ENCODE measurements around the gene ALCAM.

- TF ChIP-seq FOXP2 (optimal IDR thresholded peaks at IDR 0.05; ENCODE audit: borderline replicate concordance, extremely low read depth, extremely low read length, insufficient read depth) (no peak), POLR2AphosphoS5 (IDR thresholded peaks at IDR 0.05; ENCODE audit: low read depth, low read length) (no peak), TAF1 (IDR thresholded peaks at IDR 0.05; ENCODE audit: borderline replicate concordance, insufficient read depth, low read length) (no peak), SIN3A (IDR thresholded peaks at IDR 0.05; ENCODE audit: borderline replicate concordance, insufficient read depth, low read length) (no peak), REST (IDR thresholded peaks at IDR 0.05; ENCODE audit: insufficient read depth in 1 of 2, low read depth in 2 of 2, low read length in 2 of 2) (no peak)
Measured at GRCh38 chr3:105515372-105515771, 148.7 kb downstream of the ALCAM start.
